HepG2 (cell line): ENCODE data around the gene SP140L.

Experiments
- HDAC2 ChIP-seq: sonication (generic); formaldehyde crosslinking; IDR thresholded peaks from 2 replicates; pipeline ENCODE4 v1.4.0; 2020; ENCODE audit warnings: missing genetic modification reagents
- HIVEP1 ChIP-seq: sonication (generic); formaldehyde crosslinking; IDR thresholded peaks from 2 replicates; pipeline ENCODE4 v1.4.0; 2020; ENCODE audit warnings: mild to moderate bottlenecking, missing genetic modification reagents
- MYC ChIP-seq: sonication (generic); formaldehyde crosslinking; IDR thresholded peaks from 2 replicates; pipeline ENCODE4 v1.9.0; 2021; ENCODE audit warnings: missing genetic modification reagents, borderline replicate concordance
- PHF8 ChIP-seq: sonication (generic); formaldehyde crosslinking; IDR thresholded peaks from 2 replicates; pipeline ENCODE4 v1.5.0; 2020; ENCODE audit warnings: missing genetic modification reagents
- SPEN ChIP-seq: sonication (generic); formaldehyde crosslinking; IDR thresholded peaks from 2 replicates; pipeline ENCODE4 v1.5.1; 2020; ENCODE audit warnings: low read depth, mild to moderate bottlenecking, missing genetic modification reagents
- ZNF546 ChIP-seq: sonication (generic); formaldehyde crosslinking; conservative IDR thresholded peaks from 2 replicates; pipeline ENCODE4 v1.8.1; 2023; ENCODE audit warnings: mild to moderate bottlenecking, missing genetic modification reagents
- TF ChIP-seq, protein P1 (sequence below): sonication (generic); formaldehyde crosslinking; IDR thresholded peaks from 2 replicates; pipeline ENCODE4 v1.5.0; 2020; ENCODE audit warnings: mild to moderate bottlenecking, missing genetic modification reagents, moderate library complexity

DNA sequence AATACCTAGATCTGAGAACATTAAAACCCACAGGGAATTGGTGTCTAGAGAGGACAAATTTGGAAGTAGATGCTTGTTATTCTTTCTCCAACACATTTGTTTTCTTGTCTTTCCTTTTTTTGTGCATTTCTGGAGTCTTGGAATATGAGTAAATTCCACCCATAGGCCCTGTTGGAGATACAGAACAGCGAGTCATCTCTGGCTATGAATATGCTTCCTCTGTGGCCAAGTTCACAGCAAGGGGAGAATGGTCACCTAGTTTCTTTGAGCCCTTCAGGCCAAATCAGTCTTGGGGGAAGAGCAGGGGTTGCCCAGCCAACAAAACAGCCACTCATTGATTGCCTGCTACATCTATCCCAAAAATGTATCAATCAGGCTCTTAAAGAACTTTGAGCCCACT is 31.3 kb downstream of the SP140L start:
- TF ChIP-seq PHF8 (CRISPR knock-in tag) (no peak), MYC (CRISPR knock-in tag) (no peak), HDAC2 (CRISPR knock-in tag) (no peak), SPEN (CRISPR knock-in tag) (no peak), ZNF546 (CRISPR knock-in tag) (no peak), HIVEP1 (CRISPR knock-in tag) (no peak)
- TF ChIP-seq, protein P1, sequence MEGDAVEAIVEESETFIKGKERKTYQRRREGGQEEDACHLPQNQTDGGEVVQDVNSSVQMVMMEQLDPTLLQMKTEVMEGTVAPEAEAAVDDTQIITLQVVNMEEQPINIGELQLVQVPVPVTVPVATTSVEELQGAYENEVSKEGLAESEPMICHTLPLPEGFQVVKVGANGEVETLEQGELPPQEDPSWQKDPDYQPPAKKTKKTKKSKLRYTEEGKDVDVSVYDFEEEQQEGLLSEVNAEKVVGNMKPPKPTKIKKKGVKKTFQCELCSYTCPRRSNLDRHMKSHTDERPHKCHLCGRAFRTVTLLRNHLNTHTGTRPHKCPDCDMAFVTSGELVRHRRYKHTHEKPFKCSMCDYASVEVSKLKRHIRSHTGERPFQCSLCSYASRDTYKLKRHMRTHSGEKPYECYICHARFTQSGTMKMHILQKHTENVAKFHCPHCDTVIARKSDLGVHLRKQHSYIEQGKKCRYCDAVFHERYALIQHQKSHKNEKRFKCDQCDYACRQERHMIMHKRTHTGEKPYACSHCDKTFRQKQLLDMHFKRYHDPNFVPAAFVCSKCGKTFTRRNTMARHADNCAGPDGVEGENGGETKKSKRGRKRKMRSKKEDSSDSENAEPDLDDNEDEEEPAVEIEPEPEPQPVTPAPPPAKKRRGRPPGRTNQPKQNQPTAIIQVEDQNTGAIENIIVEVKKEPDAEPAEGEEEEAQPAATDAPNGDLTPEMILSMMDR = no peak
